Muscle of back (tissue), 11 donors: ENCODE data around the gene PDE11A. TPM values are rescaled to one million over a fixed set of nuclear protein-coding genes. Genes with fewer than 3 reads are reported as not detected.

Experiments used
- DNase-seq, 3 donors: peaks; one replicate each; pipeline versions ENCODE4 v3.0.0 to v3.0.0-alpha.2; 2013
- polyA plus RNA-seq, 10 donors: library from polyadenylated mRNA; unstranded; fragments of 120-200 nt; gene quantifications; one replicate each; pipeline ENCODE4 v1.2.1, GENCODE V29; 2013; ENCODE audit not compliant: insufficient read length in 10 of 10

Gene PDE11A
- polyA plus RNA-seq, 10 donors, result 0.46 to 1.1 (median 0.58) TPM

DNA sequence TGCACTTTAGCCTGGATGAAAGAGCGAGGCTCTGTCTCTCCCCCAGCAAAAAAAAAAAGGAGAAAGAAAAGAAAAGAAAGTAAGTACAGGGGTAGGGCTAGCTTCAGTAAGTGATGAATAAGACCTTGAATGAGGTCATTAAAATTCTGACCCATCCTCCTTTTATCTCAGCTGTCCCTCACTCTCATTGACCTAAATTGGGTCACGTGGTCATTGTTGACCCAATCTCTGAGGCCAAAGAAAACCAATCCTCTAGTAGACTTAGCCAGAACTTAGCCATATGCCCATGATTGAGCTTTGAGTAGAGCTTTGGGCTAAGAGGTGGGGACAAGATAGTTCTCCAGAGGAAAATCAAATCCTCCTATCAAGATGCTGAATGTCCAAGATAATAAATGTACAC is 149.3 kb downstream of the PDE11A start:
- DNase-seq, result no peak

DNA sequence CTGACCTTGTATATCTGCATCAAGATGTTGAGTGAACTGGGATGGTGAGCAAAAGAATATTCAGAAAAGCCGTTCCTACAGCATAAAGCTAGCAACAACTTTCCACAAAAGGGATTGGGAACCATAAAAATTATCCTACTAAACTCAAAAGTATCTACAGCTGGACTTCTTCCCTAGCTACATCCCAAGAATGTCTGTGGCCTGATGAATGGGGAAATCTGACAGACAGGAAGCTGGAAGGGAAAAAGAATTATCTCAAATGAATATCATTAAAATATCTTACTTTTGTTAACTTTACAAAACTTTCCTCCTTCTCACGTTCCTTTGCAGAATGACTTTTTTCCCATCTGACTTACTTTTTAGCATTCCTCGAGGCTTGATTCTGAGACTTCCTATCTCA is 150.9 kb downstream of the PDE11A start:
- no peak for DNase-seq

DNA sequence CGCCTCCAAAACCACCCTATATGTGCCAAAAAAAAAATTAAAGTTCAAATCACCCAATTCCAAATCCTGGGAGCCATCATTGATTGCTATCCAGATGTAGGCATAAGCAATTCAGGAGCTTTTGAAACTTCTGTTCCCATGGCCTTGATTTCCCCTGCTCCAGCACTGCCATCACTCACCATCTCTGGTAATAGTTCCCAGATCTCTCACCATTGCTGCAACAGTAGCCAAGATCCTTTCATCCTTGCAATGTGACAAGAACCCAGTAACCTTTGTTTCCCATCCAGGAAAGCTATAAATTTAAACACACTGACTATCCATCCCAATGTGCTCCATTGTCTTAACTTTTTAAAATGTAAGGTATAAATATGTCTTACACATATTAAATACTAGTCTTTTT is 155.4 kb downstream of the PDE11A start:
- no peak for DNase-seq

DNA sequence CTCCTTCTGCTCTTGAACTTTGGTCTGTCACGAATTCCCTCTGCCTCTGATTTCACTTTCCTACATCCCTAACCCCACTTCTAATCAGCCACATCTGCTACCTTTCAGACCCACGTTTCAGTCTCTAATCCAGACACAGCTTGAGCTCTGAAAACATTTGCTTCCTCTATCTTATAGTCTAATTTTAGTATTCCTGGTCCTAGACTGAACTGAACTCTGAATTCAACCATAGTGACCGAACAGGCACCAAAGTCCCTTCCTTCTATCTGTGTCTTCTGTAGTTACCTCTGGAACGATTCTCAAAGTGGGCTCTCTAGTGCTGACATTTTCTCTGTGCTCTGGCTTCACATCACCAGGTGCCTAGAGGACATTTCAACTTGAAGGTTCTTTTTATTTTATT is 156.2 kb downstream of the PDE11A start:
- DNase-seq, result no peak

DNA sequence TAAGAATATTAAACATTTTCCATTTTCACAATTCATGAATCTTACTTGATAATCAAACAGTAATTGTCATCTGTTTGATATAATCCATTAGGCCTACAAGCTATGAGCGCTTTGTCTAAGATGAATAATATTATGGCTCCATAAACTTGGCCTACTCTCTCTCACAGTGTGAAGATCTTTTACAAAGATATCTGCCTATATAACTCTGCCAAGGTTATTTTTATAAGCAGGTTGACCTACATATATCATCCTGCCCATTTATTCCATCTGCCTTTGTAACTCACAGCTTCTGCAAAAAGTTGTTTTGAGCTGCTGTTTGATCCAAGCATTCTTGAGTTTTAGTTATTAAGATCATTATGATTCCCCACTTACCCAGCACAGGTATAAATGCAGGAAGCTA is 158.3 kb downstream of the PDE11A start:
- DNase-seq, result no peak

DNA sequence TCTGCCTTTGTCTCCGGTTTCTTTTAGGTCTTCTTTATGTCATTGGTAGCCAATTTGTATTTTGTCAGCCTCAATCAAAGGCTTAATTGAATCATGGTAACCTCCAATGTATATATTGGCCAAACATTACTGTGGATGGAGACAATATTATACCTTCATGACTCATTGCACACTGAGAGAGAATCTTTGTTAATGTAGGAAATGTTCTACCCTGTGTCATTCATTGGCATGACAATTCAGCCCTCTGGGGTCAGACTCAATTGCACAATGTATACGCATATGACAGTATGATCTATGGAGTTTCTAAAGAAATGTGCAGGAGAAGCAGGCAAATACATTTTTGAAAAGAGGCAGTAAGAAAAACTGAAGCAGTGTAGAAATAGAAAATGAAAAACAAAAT is 162.6 kb downstream of the PDE11A start:
- no peak for DNase-seq

DNA sequence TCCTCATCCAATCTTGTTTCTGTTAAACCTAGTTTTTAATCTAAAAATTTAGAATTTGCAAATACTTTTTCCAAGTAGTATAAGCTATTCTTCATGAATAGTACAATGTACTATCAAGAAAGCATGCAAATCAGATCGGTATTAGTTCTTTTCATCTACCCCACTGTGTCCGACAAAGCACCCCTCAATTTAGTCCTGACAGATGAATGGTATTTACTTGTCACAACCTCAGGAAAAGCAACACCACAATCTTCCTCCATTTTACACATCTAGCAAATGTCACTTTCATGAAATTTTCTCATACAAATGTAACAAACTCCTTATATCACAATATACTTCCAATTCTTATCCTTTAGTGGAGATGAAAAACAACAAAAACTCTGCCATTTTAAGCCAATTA is 163.8 kb downstream of the PDE11A start:
- DNase-seq, result no peak

DNA sequence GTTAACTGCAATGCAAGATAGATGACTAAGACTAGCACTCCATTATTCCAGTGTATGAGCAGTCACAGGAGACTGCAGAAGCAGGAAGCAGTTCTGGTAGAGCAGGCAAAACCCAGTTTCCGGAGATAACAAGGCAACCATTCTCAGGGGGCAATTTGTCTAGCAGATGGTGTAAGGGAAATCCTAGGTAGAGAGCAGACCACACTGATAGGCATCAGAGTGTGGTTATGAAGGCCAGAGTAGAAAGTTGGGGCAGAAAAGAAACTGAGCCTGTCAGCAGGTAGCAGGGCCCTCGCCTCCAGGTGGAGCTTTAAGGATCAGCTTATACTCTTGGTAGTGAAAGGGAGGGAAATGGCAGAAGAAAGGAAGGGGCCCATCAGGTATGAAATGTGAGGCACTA is 164.4 kb downstream of the PDE11A start:
- DNase-seq, result no peak

DNA sequence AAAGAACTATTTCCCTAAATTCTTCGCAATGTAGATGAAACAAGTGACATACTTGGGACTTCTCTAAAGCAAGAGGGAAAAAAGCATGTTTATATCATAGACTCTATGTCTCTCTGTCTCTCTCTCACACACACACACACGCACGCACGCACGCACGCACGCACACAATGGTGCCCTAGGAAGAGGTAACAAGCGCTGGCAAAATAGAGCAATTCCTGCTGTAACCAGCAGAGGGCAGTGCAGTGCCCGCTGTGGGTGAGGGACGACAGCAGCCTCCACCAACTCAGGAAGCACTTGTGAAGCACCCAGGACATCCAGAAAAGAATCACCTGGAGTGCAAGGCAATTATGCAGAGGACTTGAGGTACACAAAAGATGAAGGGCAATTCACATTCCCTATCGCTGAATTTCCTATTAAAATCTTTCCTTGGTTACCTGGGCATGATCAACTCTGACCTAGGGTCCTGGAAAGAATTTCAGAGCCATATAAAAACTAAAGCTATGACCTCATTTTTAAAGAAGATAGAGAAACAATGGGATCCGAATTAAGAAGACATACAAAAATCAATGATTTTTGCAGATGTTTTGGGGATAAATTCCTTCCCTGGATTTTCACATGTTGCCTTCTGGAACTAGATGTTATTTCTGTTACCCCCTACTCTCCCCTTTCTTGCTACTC is 166.4 kb downstream of the PDE11A start:
- peak; percentile 14 to 42 (median 15) for DNase-seq

DNA sequence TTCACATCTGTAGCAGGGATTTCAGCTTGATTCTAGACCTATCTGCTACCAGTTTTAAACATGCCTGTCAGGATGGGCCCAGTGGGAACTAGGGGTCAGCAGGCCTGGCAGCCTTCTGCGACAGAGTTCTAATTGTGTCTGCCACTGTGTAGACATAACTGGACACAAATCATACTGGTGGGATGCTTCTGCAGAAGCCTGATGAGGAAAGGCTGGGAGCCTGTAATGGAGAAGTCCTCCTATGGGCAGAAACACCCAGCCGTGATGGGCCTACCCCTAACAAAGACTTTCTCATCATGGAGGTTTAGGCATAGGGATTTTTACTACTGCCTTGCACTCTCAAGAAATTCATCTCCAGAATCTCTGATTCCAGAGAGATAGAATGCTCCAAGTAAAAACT is 166.9 kb downstream of the PDE11A start:
- DNase-seq, result no peak

DNA sequence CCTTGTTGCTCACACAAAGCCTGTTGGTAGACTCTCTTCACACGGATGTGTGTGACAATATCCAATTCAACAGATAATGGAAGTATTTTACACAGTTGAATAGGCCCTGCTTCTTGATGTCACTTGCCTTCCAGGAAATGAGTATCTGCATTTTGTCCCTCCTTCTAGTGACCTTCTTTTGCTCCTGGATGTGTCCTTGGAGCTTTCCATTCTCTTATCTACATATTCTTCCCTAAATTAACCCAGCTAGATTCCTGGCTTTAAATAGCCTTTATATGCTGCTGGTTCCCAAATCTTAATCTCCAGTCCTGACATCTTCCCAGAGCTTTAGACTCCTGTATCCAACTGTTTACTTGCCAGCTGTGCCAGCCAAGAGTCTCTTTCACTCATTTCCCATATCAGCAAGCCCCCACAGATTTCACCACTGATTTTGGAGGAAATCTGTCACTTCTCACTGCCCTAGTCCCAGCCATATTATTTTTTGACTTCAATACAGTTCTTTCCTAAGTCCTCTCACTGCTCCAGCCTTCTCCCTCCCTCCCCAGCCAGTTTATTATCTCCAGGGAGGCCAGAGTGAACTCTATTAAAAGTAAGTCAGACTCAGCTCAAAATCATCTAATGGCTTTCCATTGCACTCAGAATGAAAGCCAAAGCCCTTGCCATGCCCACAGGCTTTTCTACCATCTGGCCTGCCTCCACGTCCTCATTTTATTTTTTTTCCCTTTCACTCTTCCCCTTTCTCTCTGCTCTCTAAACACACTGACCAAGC is 170.0 kb downstream of the PDE11A start:
- no peak for DNase-seq

DNA sequence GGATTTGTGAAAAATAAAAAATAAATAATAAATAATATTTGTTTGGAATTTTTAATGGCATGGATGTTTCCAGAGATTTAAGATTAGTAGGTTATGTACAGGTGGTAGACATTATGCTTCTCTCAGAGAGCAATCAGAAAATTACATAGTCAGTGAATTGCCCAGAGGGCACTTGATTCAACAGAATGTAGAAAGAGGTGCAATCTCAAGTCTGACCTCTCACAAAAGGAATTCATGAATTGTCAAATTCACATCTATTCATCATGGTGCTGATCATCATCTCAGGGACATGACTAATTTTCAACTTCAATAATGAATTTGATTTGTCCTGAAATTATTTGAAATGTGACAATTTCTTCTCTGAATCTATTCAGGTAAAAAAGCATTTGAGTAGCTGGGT is 172.5 kb downstream of the PDE11A start:
- no peak for DNase-seq

DNA sequence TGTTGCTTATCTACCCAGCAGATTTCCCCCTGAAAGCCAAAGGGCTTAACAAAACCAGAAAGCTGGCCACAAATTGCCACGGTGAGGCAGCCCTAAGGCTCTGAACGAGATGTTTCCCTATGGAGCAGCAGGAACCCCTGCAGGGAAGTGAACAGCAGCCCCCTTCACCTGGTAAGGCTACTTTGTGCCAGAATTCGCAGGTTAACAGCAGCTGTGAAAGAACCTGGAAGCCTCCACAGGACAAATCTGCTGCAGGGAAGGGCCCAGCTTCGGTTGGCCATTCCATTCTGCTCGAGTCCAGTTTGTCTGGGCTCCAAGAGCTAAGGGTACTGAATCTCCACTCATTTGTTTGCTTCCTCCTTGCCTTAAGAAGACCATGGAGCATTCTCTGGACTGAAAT is 175.3 kb downstream of the PDE11A start:
- DNase-seq, result no peak

DNA sequence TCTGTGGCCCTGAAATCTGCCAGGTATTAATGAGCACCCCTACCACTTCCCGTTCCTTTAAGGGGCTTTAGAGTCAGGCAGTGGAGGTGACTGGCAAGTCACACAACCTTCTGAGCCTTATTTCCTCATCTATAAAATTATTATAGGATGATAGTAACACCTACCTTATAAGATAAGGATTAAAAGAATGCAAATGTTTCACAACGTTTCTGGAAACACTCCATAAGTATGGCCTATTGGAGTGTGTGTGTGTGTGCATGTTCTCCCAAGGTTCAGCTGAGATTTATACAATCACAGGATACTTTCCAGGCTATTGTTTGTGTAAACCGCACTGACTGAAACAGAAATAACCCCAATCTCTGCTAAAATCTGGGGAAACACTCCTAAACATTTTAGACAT is 176.0 kb downstream of the PDE11A start:
- DNase-seq, result no peak

DNA sequence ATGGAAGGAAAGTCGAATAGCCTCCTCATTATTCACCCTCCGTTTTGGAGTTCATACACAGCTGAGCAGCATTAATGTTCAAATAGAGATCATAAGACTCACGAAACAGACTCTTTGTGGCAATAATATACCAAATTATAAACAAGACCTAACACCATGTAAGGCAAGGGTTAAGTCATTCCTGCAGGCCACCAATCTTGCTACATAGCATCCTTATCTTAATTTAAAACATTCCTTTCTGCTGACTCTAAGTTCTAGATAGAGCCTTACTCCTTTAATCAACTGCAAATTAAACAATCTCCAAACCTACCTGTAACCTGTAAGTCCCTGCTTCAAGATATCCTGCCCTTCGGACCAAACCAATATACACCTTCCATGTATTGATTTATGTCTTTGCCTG is 178.0 kb downstream of the PDE11A start:
- no peak for DNase-seq

DNA sequence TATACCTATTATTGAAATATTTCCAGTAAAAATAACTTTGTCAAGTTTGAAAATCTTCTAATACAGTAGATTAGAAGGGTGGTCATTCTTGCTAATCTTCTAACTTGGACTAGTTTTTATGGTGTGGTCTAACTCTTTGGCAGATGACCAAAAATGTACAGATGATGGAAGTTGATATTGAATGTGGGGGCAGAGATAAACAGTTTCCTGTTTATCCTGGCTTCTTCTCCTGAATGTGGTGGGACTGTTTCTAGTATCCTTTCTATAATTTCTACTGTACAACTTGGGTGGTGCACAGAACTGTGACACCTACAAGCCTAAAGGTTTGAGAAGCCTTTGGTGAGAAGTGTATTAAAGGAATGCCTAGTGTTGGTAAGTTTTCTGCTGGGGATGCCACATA is 178.7 kb downstream of the PDE11A start:
- DNase-seq, result no peak

DNA sequence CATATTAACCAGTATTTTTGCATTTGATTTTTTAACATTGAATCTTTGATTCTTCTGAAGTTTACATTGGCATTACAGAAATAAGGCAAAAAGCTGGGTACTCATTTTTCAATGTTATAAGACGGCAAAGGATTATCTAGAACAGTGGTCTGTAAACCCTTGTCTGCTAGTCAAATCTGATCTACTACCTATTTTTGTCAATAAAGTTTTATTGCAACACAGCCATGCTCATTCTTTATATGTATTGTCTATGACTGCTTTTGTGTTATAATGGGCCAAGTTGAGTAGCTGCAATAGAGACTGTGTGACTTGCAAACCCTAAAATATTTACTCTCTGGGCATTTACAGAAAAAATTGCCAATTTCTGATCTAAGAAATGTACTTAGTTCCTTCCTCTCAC is 181.0 kb downstream of the PDE11A start:
- no peak for DNase-seq

DNA sequence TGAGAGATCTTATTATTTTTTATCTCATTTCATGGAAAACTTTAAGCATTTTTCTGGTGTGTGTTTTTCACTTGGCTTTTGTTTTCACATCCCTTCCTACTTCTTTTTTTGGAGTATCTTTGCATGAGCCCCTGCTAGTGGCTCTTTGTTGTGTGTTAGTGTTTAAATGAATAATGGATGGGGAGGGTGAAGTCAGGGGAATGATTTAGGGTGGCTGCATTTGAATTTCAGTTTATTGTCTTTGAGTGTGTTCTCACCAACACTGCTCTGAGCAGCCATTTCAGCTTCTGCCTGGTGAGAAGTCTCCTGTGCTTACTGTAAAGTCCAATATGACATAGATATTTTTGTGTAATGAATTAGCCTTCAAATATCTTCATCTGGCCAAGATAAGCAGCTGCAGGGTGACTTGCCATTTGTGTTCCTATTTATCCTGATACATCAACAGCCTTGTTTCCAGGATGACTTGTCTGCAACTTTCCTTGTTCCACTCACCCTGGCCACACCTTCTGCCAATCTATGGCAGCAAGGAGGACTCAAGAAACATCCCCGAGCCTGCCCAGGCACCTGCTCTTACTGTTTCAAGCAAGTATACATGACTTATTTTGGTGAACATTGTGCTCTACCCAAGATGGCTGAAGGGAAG is 182.6 kb downstream of the PDE11A start:
- DNase-seq, result no peak

DNA sequence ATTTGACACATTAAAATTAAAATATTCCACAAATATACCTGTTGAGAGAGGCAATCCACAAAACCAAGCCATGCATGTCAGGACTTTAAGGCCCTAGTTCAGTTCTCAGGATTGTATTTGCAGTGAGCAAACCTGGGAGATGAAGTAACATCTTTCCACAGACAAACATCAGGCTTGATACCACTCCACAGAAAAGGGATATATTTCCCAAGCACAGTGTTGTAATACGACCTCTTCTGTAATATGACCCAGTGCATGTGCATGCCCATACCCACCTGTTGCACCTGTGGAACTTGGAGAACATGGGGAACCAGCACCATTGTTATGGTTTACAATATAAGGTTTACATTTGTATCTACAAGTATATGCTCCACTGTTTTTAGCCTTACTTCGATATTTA is 184.0 kb downstream of the PDE11A start:
- DNase-seq, result no peak

DNA sequence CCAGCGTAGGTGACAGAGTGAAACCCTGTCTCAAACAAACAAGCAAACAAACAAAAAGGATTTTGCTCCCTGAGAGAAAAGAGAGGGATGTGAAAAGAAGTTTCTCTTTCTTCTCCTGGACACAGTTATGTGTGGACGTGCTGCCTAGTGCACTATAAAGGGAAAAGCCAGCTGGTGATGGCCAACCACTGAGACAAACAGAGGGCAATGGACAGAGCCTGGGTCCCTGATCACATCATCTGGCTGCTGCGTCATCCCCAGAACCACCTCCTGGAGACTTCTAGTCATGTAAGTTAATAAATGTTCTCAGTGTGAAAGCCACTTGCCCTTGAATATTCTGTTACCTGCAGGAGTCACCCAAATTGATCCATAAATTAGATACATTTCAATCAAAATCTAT is 184.9 kb downstream of the PDE11A start:
- no peak for DNase-seq

DNA sequence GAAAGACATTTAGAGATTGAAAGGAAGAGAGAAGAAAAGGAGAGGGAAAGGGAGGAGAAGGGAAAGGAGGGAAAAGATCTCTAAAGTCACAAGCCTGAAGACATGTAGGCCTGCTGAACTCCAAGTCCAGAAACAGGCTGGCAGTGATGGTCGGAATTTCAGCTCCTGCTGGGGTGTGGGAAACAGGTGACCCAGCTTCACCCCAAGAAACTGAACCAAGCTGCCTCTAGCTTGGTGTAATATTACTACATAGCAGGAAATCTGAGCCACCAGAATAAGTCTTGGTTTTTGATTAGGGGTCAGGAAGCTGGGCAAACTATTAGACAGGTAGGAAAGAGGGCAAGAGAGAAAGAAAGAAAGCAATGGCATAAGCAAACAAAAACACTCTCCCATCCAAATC is 185.8 kb downstream of the PDE11A start:
- no peak for DNase-seq

DNA sequence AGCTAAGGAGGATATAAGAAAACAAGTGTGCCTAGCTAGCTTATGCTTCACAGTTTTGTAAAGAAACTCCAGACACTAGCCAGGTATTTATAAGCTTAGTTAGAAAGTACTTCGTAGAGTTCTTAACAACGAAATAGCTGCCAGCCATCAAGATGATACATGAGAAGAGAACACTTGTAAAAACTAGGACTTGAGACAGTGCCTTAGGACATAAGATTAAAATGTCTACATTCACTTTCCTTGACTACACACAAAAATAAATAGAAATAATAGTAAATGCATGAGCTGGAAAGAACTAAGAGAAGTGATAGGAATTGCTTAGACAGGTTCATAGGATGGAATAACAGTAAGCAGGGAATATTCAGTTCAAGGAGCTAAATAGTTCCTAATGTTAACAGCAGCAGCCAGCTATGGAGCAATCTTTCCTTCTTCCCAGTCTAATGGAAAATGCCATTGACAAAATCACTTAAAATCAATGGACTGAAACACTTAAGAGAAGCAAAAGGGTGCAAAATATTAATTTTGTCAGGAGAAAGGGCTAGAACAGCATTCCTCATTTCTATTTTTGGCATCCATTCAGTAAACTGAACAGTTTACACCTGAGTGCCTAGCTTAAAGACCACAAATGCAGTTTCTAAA is 186.6 kb downstream of the PDE11A start:
- no peak for DNase-seq

DNA sequence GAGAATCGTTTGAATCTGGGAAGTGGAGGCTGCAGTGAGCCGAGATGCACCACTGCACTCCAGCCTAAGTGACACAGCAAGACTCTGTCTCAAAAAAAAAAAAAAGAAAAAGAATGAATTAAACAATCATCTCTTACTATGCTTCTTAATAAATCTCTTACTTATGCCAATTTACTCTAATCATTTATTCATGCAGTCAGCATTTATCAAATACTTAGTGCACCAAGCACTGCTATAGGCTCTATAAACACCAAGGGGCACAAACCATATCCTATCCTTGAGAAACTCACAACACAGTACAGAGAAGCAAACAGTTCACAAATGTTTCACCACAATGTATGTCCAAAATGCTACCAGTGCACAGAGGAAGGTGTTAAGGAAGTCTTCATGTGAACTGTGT is 189.4 kb downstream of the PDE11A start:
- no peak for DNase-seq
